MM.1S (cell line): ENCODE results near the gene KIRREL1.

Experiments used
- DNase-seq: peaks from one replicate; pipeline ENCODE4 v3.0.0-alpha.2; 2015
- H2AFZ ChIP-seq: fragments of 300-600 bp; sonication (generic); 2 replicates; pipeline ENCODE4 v1.6.0; 2016; ENCODE audit warnings: antibody characterized with exemption, low read length
- H3F3A ChIP-seq: fragments of 300-600 bp; sonication (generic); 2 replicates; pipeline ENCODE4 v1.6.1; 2016; ENCODE audit warnings: mild to moderate bottlenecking, antibody characterized with exemption, low read length, moderate library complexity, mixed read lengths; ENCODE audit not compliant: insufficient read depth
- H3K27ac ChIP-seq: fragments of 300-600 bp; sonication (generic); 2 replicates; pipeline ENCODE4 v1.5.1; 2016; ENCODE audit warnings: mild to moderate bottlenecking, low read length
- H3K27me3 ChIP-seq: fragments of 300-600 bp; sonication (generic); replicated peaks from 2 replicates; pipeline ENCODE4 v1.6.0; 2016; ENCODE audit warnings: low read length; ENCODE audit not compliant: insufficient read depth
- H3K36me3 ChIP-seq: fragments of 300-600 bp; sonication (generic); replicated peaks from 2 replicates; pipeline ENCODE4 v1.6.1; 2016; ENCODE audit warnings: mild to moderate bottlenecking, low read length, mixed read lengths; ENCODE audit not compliant: insufficient read depth
- H3K4me1 ChIP-seq: fragments of 300-600 bp; sonication (generic); 2 replicates; pipeline ENCODE4 v1.6.1; 2016; ENCODE audit warnings: low read length, mixed read lengths
- H3K4me2 ChIP-seq: fragments of 300-600 bp; sonication (generic); 2 replicates; pipeline ENCODE4 v1.6.0; 2016; ENCODE audit warnings: low read depth, low read length
- H3K4me3 ChIP-seq: fragments of 300-600 bp; sonication (generic); 2 replicates; pipeline ENCODE4 v1.5.1; 2016; ENCODE audit warnings: low read length, mixed read lengths
- H3K79me2 ChIP-seq: fragments of 300-600 bp; sonication (generic); 2 replicates; pipeline ENCODE4 v1.6.1; 2016; ENCODE audit warnings: mixed run types, low read length, mixed read lengths
- H3K9ac ChIP-seq: fragments of 300-600 bp; sonication (generic); 2 replicates; pipeline ENCODE4 v1.6.1; 2016; ENCODE audit warnings: low read length, mixed read lengths
- H3K9me2 ChIP-seq: fragments of 300-600 bp; sonication (generic); replicated peaks from 2 replicates; pipeline ENCODE4 v1.6.1; 2016; ENCODE audit warnings: mild to moderate bottlenecking, low read length, mixed read lengths; ENCODE audit not compliant: insufficient read depth
- H3K9me3 ChIP-seq: fragments of 300-600 bp; sonication (generic); replicated peaks from 2 replicates; pipeline ENCODE4 v1.6.1; 2016; ENCODE audit warnings: mild to moderate bottlenecking, low read length, mixed read lengths; ENCODE audit not compliant: insufficient read depth
- H4K20me1 ChIP-seq: fragments of 300-600 bp; sonication (generic); 2 replicates; pipeline ENCODE4 v1.6.1; 2016; ENCODE audit warnings: mild to moderate bottlenecking, low read length, moderate library complexity, mixed read lengths; ENCODE audit not compliant: insufficient read depth
- EZH2 ChIP-seq: fragments of 300-600 bp; sonication (generic); optimal IDR thresholded peaks from 2 replicates; pipeline ENCODE3; 2017; ENCODE audit warnings: low read depth, mild to moderate bottlenecking, antibody characterized with exemption, low read length, mixed read lengths
- EZH2phosphoT487 ChIP-seq: fragments of 300-600 bp; sonication (generic); IDR thresholded peaks from 2 replicates; pipeline ENCODE4 v1.6.1; 2018; ENCODE audit warnings: antibody characterized with exemption, low read length
- TF ChIP-seq, protein P1 (sequence below): fragments of 300-600 bp; sonication (generic); IDR thresholded peaks from 2 replicates; pipeline ENCODE4 v1.5.1; 2016; ENCODE audit warnings: antibody characterized with exemption, low read length, mixed read lengths

The KIRREL1 gene

DNA sequence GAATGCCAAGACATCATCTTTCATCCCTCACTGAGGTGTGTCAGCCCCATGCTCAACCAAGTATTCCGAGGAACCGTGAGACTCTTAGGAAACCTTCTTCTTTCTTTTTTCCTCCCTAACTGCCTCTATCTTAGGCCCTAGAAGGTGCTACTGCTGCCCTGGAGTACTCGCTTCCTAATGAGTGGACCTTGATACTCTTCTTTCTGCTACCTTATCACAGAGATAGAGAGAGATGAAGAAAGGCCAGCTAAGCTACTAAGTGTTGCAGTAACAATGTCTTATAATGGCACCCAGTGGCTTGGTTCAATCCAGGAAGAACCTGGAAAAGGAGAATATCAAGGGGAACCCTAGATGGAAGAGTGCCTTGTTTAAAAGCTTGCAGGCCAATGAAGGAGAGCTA is 86.6 kb downstream of the KIRREL1 start:
- no peaks in the 10 kb centered on the region for H3K9me3 ChIP-seq
- no peak overlapping the region for H3K4me2 ChIP-seq
- H3K4me1 ChIP-seq, result no peaks in the 10 kb centered on the region
- H3K36me3 ChIP-seq, result no peaks in the 10 kb centered on the region
- no peaks in the 10 kb centered on the region for H3F3A ChIP-seq
- H3K9me2 ChIP-seq, result no peaks in the 10 kb centered on the region
- no peak overlapping the region for H3K9ac ChIP-seq
- H2AFZ ChIP-seq, result no peak overlapping the region
- no peaks in the 10 kb centered on the region for H4K20me1 ChIP-seq
- H3K27me3 ChIP-seq, result no peaks in the 10 kb centered on the region
- H3K27ac ChIP-seq, result no peak overlapping the region
- no peaks in the 10 kb centered on the region for H3K79me2 ChIP-seq
- TF ChIP-seq, protein P1, sequence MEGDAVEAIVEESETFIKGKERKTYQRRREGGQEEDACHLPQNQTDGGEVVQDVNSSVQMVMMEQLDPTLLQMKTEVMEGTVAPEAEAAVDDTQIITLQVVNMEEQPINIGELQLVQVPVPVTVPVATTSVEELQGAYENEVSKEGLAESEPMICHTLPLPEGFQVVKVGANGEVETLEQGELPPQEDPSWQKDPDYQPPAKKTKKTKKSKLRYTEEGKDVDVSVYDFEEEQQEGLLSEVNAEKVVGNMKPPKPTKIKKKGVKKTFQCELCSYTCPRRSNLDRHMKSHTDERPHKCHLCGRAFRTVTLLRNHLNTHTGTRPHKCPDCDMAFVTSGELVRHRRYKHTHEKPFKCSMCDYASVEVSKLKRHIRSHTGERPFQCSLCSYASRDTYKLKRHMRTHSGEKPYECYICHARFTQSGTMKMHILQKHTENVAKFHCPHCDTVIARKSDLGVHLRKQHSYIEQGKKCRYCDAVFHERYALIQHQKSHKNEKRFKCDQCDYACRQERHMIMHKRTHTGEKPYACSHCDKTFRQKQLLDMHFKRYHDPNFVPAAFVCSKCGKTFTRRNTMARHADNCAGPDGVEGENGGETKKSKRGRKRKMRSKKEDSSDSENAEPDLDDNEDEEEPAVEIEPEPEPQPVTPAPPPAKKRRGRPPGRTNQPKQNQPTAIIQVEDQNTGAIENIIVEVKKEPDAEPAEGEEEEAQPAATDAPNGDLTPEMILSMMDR, result no peak
- TF ChIP-seq EZH2 (no peak), EZH2phosphoT487 (no peak)
- no peak for DNase-seq
- no peak overlapping the region for H3K4me3 ChIP-seq

DNA sequence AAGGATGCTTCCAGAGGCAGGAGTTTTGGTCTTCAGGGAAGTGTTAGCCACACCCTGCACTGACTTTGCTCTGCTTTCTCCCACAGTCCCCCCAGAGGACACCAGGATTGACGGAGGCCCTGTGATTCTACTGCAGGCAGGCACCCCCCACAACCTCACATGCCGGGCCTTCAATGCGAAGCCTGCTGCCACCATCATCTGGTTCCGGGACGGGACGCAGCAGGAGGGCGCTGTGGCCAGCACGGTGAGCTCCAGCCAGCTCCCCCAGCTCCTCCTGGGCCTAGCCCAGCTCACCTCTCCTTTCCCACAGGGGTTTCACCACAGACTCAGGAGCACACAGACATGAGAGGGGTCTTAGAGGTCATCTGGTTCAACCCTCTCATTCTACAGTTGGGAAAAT is 90.9 kb downstream of the KIRREL1 start:
- no peak overlapping the region for H3K4me2 ChIP-seq
- peaks cover 11% of the 10 kb centered on the region for H3K27me3 ChIP-seq
- no peak overlapping the region for H2AFZ ChIP-seq
- no peaks in the 10 kb centered on the region for H4K20me1 ChIP-seq
- TF ChIP-seq EZH2, result no peak
- TF ChIP-seq EZH2phosphoT487, result no peak
- TF ChIP-seq, protein P1, result no peak
- H3K79me2 ChIP-seq, result no peaks in the 10 kb centered on the region
- no peaks in the 10 kb centered on the region for H3F3A ChIP-seq
- H3K9me3 ChIP-seq, result no peaks in the 10 kb centered on the region
- no peaks in the 10 kb centered on the region for H3K9me2 ChIP-seq
- H3K4me1 ChIP-seq, result no peaks in the 10 kb centered on the region
- no peak for DNase-seq
- no peak overlapping the region for H3K27ac ChIP-seq
- no peak overlapping the region for H3K9ac ChIP-seq
- no peaks in the 10 kb centered on the region for H3K36me3 ChIP-seq
- no peak overlapping the region for H3K4me3 ChIP-seq

DNA sequence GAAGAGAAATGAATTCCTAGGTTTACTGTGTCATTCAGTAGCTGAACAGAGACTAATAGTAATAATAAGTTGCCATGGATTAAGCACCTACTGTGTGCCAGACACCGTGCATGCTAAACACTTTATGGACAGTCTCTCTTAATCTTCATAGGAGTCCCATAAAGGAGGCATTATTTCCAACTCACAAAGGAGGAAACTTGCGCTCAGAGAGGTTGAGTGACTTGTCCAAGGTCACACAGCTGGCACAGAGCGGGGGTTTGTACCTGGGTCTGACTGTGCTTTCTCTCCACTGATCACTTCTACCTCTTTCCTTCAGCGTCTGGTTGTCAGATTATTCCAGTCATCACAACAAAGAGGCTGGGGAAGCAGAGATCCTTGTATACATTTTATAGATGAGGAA is 91.3 kb downstream of the KIRREL1 start:
- no peak for TF ChIP-seq EZH2phosphoT487
- TF ChIP-seq, protein P1, result no peak
- no peak for TF ChIP-seq EZH2
- H3K79me2 ChIP-seq, result no peaks in the 10 kb centered on the region
- H4K20me1 ChIP-seq, result no peaks in the 10 kb centered on the region
- H2AFZ ChIP-seq, result no peak overlapping the region
- H3K27me3 ChIP-seq, result peaks cover 16% of the 10 kb centered on the region
- H3K9me2 ChIP-seq, result no peaks in the 10 kb centered on the region
- H3K9me3 ChIP-seq, result no peaks in the 10 kb centered on the region
- no peak overlapping the region for H3K9ac ChIP-seq
- H3K4me1 ChIP-seq, result no peaks in the 10 kb centered on the region
- no peak overlapping the region for H3K4me2 ChIP-seq
- no peak for DNase-seq
- no peaks in the 10 kb centered on the region for H3K36me3 ChIP-seq
- no peak overlapping the region for H3K27ac ChIP-seq
- no peaks in the 10 kb centered on the region for H3F3A ChIP-seq
- no peak overlapping the region for H3K4me3 ChIP-seq
